Measurements from ENCODE around the gene TTC6.

TTC6 gene

GRCh38 chr14:37585101-37585511, 10.3 kb upstream of the TTC6 start:
- no peak for DNase-seq (ENCODE audit: low spot score)

DNA sequence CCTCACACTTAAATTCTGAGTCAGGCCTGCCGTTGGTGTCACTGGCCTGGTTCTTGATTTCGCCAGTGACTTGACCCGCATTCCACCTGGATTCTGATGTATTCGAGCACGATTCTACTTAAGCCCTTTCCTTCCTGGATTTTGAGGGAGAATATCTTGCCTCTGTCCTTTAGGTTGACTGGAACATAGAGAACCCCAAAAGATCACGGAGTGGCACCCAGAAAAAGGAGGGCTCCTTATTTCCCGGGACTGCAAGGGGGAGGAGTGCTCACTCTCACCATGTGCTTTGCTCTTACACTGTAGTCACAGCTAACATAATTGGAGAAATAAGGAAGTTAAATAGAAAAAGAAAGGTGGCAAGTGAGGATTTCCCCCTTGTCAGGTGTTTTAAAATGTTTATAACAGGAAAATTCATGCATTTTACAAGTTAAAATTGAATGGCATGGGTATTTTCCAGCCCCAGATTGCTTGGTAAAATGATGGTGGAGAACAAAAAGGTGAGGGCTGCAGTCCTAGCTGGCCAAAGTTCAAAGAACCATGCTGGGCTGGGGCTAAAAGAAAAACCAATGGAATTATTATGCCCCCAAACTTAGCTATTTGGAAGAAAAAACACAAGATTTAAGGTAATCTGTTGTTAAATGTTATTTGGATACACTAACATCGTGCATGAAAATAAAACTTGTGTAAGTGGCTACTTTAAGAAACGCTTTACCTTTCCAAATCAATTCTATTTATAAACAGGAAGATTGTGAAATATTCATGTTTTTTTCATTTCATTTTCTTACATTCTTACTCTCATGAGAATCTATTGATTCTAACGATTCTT, 9.2 kb upstream of the TTC6 start:
- no peak for DNase-seq (ENCODE audit: low spot score)

GRCh38 chr14:37586797-37587130, 8.7 kb upstream of the TTC6 start:
- DNase-seq (ENCODE audit: low spot score) = no peak

DNA sequence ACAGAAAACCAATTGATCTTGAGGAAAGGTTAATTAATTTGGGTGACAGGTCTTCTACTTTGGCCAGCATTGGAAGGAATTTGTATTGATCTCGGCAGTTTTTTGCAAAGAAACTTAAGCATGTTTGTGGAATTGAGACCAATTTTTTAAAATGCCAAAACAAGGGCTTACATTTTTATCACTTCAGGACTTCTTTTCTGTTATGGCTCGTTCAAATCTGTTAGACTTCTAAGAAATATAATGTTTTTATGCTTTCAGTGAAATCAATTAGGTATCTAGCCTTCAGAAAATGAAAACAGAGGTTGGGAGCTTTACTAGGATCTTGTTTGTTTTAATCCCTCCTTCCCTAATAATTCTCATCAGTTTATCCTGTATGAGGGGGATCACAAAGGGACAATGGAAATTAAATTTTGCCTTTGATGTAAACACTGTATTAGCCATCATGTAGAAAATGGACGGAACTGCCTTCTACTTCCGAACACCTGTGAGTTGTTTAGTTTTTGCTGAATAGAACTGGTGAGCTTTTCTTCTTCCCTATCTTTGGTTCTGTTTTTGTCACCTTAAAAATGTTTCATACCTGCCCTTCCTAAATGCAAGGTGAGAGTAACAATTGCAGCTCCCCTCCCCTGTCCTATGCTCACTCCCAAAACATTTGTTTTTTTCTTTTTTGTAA, 8.2 kb upstream of the TTC6 start:
- DNase-seq (ENCODE audit: low spot score) = no peak

DNA sequence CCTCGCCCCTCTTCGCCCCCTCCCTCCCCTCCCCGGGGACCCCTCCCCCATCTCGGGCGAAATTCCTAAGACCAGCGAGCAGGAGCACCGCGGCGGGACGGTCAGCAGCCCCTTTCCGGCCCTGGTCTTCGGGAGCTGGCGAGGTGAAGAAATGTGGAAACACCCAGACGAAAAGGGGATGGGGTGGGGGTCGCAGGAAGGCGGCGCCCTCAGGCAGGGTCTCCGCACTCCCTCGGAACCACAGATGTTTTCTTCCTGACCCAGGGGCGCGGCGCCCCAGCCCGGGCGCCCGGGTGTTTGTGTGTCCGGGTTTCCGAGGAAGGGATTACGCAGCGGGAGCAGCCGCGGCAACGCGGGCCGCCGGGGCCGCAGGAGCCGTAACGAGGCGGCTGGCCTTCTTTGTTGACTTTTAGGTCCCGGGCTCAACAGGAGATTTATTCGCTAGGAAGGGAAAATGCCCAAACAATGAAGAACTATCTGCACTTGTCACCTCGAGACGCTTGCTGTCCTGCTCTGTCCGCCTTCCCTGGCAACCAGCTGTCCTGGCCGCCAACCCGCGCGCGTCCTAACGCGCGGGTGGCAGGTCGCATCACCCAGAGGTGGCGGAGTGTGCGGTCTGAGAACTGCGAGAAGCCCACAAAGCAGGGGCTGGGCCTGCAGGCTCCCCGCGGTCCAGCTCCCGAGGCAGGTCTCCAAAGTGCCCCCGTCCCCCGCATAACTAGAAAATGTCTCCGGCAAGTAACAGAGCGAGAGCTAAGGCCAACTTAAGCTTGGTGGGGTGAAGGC, 7.4 kb upstream of the TTC6 start:
- no peak for DNase-seq (ENCODE audit: low spot score)

- DNase-seq (ENCODE audit: low spot score) = no peak
Observed at GRCh38 chr14:37588667-37588955, 6.8 kb upstream of the TTC6 start.

- no peak for DNase-seq (ENCODE audit: low spot score)
Observed at GRCh38 chr14:37588956-37589714, 6.3 kb upstream of the TTC6 start.

DNA sequence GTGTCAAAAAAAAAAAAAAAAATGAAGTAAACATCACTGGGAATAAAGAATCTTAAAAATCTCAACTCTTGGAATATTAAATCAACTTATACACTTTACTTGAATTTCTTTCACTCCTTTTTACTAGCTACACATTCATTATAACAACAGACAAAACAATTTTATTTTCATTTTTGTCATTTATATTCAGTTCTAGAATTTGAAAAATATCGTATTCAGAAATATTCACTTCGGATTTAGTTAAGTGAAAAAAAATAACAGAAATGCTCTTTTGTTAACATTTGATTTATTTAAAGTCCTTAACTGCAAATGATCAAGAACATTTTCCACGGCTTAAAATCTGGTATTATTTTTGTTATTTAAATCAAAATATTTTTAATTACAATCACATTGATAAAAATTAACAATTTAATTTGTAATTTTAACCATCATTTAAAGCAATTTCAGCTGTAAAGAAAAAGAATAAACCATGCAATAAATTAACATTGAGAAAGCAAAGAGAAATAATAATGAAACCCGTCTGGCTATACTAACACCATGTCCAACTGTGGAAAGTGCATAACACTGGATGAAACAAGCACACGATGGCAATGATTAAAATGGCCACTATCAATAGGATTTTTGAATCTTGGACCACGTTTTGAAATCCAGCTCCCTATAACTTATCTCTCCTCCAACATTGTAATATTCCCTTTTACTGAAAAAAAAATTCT, 5.6 kb upstream of the TTC6 start:
- DNase-seq (ENCODE audit: low spot score) = no peak

- no peak for DNase-seq (ENCODE audit: low spot score)
Observed at GRCh38 chr14:37590428-37591139, 4.8 kb upstream of the TTC6 start.

- DNase-seq (ENCODE audit: low spot score) = no peak
Observed at GRCh38 chr14:37591311-37591940, 4.0 kb upstream of the TTC6 start.

- no peak for DNase-seq (ENCODE audit: low spot score)
Observed at GRCh38 chr14:37591941-37592481, 3.4 kb upstream of the TTC6 start.

GRCh38 chr14:37592482-37593408, 2.7 kb upstream of the TTC6 start:
- no peak for DNase-seq (ENCODE audit: low spot score)

- no peak for DNase-seq (ENCODE audit: low spot score)
Observed at GRCh38 chr14:37593511-37594237, 1.8 kb upstream of the TTC6 start.

DNA sequence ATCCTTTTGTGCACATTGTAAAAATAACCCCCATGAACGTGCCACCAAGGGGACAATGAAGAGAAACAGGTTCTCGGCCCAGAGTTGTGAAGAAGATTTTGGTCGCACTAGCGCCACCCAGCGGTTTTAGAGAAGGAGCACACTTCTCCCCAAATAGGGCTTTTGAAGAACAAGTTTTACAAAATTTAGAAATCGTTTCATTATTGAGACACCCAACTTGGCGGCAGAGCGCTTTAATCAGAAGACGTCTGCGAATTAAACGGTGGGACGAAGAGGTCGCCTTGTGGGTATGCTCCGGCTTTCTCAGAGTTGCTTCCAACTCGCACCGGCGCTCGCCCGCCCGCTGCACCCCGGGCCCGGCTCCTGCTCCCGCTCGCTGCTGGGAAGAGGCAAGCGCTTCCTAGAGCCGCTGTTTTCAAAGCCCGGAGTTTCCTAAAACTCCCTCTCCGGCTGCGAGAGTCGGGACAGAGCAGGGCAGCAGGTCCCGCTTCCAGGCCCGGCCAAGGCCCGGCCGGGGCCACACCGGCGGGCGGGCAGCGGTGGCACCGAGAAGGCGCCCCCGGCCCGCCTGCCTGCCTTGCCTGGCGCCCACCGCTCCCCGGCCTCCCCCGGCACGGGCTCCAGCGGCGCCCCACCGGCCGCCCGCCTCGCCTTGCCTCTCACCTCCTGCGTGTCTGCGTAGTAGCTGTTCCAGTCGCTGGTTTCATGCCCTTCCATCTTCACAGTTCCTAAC, 1.0 kb upstream of the TTC6 start:
- DNase-seq (ENCODE audit: low spot score) = peak; percentile 46

DNA sequence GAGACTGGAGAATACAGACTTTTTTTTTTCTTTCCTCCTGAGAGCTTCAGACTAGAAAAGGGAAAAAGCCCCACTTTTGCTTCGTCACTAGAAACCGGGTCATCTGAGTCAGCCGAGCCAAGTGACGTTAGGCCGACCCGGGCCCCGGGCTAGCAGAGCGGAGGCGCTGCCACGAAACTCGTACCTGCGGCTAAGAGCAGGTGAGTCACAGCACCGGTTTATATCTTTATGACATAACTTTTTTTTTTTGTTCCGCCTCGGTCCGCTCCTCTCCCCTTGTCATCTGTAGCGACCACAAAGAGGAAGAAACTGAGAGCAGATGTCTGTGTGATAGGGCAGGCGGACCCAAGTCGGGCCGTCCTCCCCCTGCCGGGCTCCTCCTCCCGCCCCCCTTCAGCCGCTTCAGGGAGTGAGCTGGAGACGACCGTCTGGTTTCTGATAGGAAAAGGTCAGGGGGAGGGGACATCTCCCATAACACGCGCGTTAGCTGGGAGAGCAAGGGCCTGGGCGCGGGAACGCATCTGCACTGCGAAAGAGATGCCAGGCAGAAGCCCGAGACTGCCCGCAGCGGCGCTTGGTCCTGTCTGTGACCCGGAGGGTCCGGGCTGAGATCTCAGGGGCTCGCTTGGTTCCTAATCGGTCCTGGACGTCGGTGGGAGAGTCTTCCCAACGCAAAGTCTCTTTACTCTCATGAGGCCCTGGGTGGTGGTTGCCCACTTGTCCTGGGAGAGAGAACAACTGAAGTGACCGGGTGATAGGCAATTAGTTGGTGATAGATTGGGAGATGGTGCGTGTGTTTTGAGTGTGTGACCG, 586 bp downstream of the TTC6 start:
- no peak for DNase-seq (ENCODE audit: low spot score)

- no peak for DNase-seq (ENCODE audit: low spot score)
Observed at GRCh38 chr14:37596790-37597472, 1.5 kb downstream of the TTC6 start.

Data from globus pallidus (tissue), 1 donor.